GM12892 (cell line): Measurements from ENCODE around the gene CBX2.

Source experiments
- DNase-seq: peaks from one replicate; pipeline ENCODE4 v3.0.0; 2011; ENCODE audit not compliant: insufficient read length
- FAIRE-seq: peaks from 2 replicates; lab custom pipeline; 2011; peaks lifted over from hg19 to GRCh38; lab: Jason Lieb, UNC
- POLR2A ChIP-seq: IDR thresholded peaks from 2 replicates; pipeline ENCODE4 v1.6.1; 2011; ENCODE audit warnings: low read depth, low read length, control low read depth
- POLR2AphosphoS5 ChIP-seq: IDR thresholded peaks from 2 replicates; pipeline ENCODE4 v1.6.1; 2011; ENCODE audit warnings: low read depth, low read length, control low read depth
- TAF1 ChIP-seq: IDR thresholded peaks from 2 replicates; pipeline ENCODE4 v1.6.1; 2011; ENCODE audit warnings: low read depth, mild to moderate bottlenecking, control low read depth, low read length, borderline replicate concordance

CBX2 gene

GRCh38 chr17:79792984-79793923 lies 15.3 kb downstream of the CBX2 start:
- FAIRE-seq: no peak
- no peak for TF ChIP-seq POLR2AphosphoS5
- no peak for TF ChIP-seq POLR2A
- TF ChIP-seq TAF1: no peak
- no peak for DNase-seq

GRCh38 chr17:79793924-79794304 lies 16.0 kb downstream of the CBX2 start:
- no peak for DNase-seq
- TF ChIP-seq POLR2A (no peak), POLR2AphosphoS5 (no peak), TAF1 (no peak)
- FAIRE-seq: no peak

- TF ChIP-seq TAF1 (no peak), POLR2A (no peak), POLR2AphosphoS5 (no peak)
- no peak for DNase-seq
- no peak for FAIRE-seq
These were observed 16.9 kb downstream of the CBX2 start for GRCh38 chr17:79794659-79795511.

GRCh38 chr17:79795795-79796443 lies 18.0 kb downstream of the CBX2 start:
- FAIRE-seq: no peak
- TF ChIP-seq POLR2A (no peak), TAF1 (no peak), POLR2AphosphoS5 (no peak)
- DNase-seq: no peak

GRCh38 chr17:79796444-79796762 lies 18.5 kb downstream of the CBX2 start:
- DNase-seq (no peak), FAIRE-seq (no peak)
- TF ChIP-seq TAF1: no peak
- no peak for TF ChIP-seq POLR2A
- no peak for TF ChIP-seq POLR2AphosphoS5

- FAIRE-seq (peak; percentile 99), DNase-seq (peak; percentile 99)
- TF ChIP-seq POLR2AphosphoS5 (peak; percentile 35; the same call in 1 of the 2 replicates), TAF1 (no peak), POLR2A (peak; percentile 65; the same call in 1 of the 2 replicates)
These were observed 19.0 kb downstream of the CBX2 start, which contains the start of gene CBX8 for GRCh38 chr17:79796763-79797491. TSS of gene CBX8 (minus strand) at chr17:79797077. CDS start at chr17:79796998, 79 bp downstream.

- FAIRE-seq (no peak), DNase-seq (no peak)
- TF ChIP-seq POLR2A (no peak), TAF1 (no peak), POLR2AphosphoS5 (no peak)
These were observed 19.7 kb downstream of the CBX2 start for GRCh38 chr17:79797492-79798298.

- FAIRE-seq (no peak), DNase-seq (no peak)
- TF ChIP-seq POLR2AphosphoS5 (no peak), TAF1 (no peak), POLR2A (no peak)
These were observed 20.6 kb downstream of the CBX2 start for GRCh38 chr17:79798299-79799173.

- no peak for DNase-seq
- no peak for FAIRE-seq
- no peak for TF ChIP-seq POLR2A
- TF ChIP-seq TAF1: no peak
- no peak for TF ChIP-seq POLR2AphosphoS5
These were observed 21.2 kb downstream of the CBX2 start for GRCh38 chr17:79799174-79799537.
